IPS-18a (cell line): ENCODE results near the gene LSM12.
A peak's percentile ranks its signal among the peaks of the same experiment; 100 is the strongest.

ENCODE experiments used
- H3K27ac ChIP-seq: one replicate; pipeline ENCODE4 v1.5.1; 2013; ENCODE audit warnings: low read length
- H3K27me3 ChIP-seq: one replicate; pipeline ENCODE4 v1.6.1; 2013; ENCODE audit warnings: mild to moderate bottlenecking, low read length; ENCODE audit not compliant: control insufficient read depth, insufficient read depth
- H3K36me3 ChIP-seq: one replicate; pipeline ENCODE4 v1.6.1; 2013; ENCODE audit warnings: low read depth, low read length; ENCODE audit not compliant: control insufficient read depth
- H3K4me1 ChIP-seq: one replicate; pipeline ENCODE4 v1.6.1; 2013; ENCODE audit warnings: low read depth, low read length; ENCODE audit not compliant: control insufficient read depth
- H3K4me3 ChIP-seq: one replicate; pipeline ENCODE4 v1.5.1; 2013; ENCODE audit warnings: low read length
- H3K9ac ChIP-seq: one replicate; pipeline ENCODE4 v1.6.1; 2013; ENCODE audit warnings: mild to moderate bottlenecking, low read length, moderate library complexity
- H3K9me3 ChIP-seq: one replicate; pipeline ENCODE4 v1.6.1; 2013; ENCODE audit warnings: low read depth, low read length; ENCODE audit not compliant: control insufficient read depth

Gene LSM12

DNA sequence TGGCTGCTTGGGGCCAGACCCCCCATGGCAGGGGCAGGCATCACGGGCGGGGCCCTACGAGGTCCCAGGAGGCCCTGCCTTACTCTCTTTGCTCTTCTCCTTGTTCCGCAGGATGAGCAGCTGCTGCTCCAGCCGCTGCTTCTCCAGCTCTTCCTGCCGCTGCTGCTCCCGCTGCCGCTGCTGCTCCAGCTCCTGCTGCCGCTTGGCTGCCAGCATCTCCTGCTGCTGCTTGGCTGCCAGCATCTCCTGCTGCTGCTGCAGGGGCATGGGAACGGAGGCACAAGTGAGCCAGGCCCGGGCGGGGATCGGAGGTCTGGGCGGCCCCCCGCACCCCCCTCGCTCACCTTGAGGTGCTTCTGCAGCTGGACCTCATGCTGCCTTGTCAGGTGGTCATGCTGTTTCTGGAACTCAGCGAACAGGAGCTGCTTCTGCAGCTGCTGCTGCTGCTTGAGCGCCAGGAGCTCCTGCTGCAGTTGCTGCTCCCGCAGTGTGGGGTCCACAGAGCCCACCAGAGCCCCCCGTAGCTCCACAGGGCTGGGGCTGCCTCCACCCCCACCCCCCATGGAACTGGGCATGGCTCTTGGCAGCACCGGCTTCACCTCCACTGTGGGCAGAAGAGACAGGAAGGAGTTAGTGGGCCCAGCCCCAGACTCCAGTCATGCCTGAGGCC is 26.9 kb upstream of the LSM12 start:
- no peak overlapping the region for H3K27ac ChIP-seq
- no peaks in the 10 kb centered on the region for H3K9me3 ChIP-seq
- no peak overlapping the region for H3K4me3 ChIP-seq
- H3K4me1 ChIP-seq = peaks cover 14% of the 10 kb centered on the region
- no peaks in the 10 kb centered on the region for H3K36me3 ChIP-seq
- no peaks in the 10 kb centered on the region for H3K27me3 ChIP-seq
- no peak overlapping the region for H3K9ac ChIP-seq

DNA sequence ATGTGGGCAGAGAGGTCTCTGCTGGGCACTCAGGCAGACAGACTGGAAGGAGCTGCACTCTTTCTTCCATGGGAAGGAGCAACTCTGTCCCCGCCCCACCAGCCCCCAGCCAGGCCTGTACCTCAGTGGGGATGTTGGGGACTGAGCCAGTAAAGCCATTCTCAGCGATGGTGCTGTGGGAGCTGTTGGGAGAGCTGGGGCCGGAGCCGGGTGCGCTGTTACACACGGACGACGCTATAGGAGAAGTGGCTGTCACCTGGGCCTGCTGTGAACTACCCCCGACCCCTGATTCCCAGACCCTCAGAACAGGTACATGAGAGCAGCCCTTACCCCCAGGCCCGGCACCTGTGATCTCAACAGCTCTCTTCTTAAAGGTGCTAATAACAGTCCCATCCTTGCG is 25.6 kb upstream of the LSM12 start:
- no peak overlapping the region for H3K9ac ChIP-seq
- no peaks in the 10 kb centered on the region for H3K27me3 ChIP-seq
- H3K9me3 ChIP-seq = no peaks in the 10 kb centered on the region
- no peak overlapping the region for H3K4me3 ChIP-seq
- H3K4me1 ChIP-seq = peaks cover 19% of the 10 kb centered on the region
- no peak overlapping the region for H3K27ac ChIP-seq
- H3K36me3 ChIP-seq = no peaks in the 10 kb centered on the region

DNA sequence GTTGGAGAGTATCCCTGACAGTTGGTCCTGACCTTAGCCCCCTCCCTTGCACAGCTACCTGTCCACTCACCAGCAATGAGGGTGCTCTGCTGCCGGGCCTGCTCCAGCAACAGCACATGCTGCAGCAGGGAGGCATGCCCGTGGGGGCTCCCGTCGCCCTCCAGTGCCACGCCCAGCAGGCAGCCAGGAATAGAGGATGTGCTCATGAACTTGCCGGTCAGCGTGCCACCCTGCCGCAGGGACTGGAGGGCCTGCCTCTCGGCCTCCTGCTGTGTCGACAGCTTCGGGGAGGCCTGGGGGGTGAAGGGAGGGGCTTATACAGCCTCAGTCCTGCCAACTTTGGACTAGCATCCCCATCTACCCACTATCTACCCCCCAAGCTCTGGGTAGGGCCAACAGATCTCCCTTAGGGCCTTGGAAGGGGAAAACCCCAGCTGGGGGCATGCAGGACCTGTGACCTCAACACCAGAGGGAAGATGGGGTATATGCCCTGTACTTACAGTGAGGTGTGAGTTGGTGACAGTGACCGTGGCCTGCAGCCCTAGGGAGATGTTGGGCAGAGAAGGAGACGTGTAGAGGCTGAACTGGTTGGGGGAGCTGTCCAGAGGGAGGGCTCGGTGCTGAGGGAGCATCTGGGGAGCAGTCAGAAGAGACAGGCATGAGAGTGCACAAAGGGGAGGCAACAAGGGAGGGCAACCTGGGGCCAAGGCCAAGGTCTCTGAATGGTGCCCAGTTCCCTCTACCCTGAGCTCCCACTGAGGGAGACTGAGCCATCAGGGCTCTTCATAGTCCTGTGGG is 24.9 kb upstream of the LSM12 start:
- Histone ChIP-seq H3K9me3 (no peaks in the 10 kb centered on the region), H3K9ac (no peak overlapping the region), H3K27me3 (no peaks in the 10 kb centered on the region), H3K4me3 (no peak overlapping the region), H3K4me1 (peaks cover 21% of the 10 kb centered on the region), H3K27ac (no peak overlapping the region), H3K36me3 (no peaks in the 10 kb centered on the region)

DNA sequence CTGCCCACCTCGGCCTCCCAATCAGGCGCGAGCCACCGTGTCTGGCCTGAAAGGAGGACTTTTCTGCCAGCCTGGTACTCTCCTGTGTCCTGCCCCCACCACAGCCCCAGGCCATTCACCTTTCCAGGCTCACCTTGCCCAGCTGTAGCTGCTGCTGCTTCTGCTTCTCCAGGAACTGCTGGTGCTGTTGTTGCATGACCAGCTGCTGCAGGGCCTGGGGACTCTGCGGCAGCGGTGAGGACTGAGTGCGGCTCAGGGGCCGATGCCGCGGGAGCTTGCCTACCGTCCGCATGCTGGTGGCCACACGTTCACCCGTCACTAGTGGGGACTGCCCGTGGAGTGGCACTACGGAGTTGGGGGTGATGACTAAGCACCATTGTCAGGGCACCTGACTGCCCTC is 21.8 kb upstream of the LSM12 start:
- Histone ChIP-seq H3K9me3 (no peaks in the 10 kb centered on the region), H3K27me3 (no peaks in the 10 kb centered on the region), H3K36me3 (no peaks in the 10 kb centered on the region), H3K27ac (no peak overlapping the region), H3K9ac (no peak overlapping the region), H3K4me1 (peaks cover 17% of the 10 kb centered on the region), H3K4me3 (no peak overlapping the region)

DNA sequence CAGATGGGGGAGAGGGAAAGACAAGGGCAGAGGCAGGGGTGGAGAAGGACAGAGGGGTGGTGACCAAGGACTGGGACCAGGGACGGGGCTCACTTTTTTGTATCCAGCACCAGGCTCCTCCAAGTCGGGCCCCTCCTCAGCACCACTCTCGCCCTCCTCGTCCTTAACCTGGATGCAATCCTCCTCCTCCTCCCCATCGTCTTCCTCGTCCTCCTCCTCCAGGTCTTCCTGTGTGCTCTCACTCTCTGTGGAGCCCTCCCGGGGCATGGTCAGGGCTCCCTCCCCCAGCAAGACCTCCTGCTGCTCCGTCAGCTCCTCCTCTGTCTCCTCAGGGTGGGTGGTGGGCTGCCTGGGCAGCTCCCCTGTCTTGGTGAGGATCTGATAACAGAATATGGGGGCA is 20.8 kb upstream of the LSM12 start:
- Histone ChIP-seq H3K9ac (peak overlapping the region; percentile 19), H3K9me3 (no peaks in the 10 kb centered on the region), H3K4me1 (peaks cover 17% of the 10 kb centered on the region), H3K27ac (peak overlapping the region; percentile 25), H3K27me3 (no peaks in the 10 kb centered on the region), H3K36me3 (peaks cover 1% of the 10 kb centered on the region), H3K4me3 (peak overlapping the region; percentile 54)

DNA sequence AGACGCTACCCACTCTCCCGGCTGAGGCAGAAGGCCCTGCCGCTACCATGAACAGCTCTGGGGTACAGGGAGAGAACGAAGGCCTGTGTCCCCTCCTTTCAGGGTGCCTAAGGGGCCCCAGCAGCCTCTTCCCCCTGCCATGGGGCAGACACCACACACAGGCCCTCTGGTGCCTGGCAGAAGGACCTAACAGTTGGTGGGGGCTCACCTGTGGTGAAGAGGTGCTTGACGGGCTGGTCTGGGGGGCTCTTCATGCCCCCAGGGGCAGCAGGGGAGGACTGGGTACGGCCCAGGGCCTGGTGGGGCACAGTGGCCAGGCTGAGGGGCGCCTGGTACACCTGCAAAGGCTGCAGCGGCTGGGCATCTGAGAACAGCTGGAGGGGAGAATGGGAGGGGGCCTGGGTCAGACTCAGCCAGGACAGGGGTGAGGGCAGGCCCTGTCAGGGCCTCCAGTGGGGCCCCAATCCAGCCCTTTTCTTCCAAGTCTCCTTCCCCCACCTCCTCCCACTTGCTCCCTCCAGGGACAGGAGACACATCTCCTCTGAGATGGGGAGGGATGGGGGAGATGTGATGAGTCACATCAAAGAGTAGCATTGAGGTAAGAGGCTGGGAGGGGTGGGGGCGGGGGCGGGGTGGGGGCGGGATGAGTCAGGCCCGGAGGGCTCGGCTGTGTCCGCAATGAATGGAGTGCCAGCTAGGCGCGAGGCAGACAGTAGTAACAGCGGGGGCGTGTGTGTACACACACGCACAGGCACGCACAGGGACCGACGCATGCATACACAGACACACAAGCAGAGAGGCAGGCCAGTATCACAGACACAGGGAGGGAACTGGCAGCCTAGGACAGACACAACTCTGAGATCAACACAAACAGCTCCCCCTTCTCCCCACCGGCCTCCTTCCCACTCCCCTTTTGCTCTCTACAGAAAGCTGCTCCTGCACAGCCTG is 20.2 kb upstream of the LSM12 start:
- no peaks in the 10 kb centered on the region for H3K27me3 ChIP-seq
- H3K27ac ChIP-seq = peak overlapping the region; percentile 25
- H3K4me3 ChIP-seq = peak overlapping the region; percentile 54
- H3K36me3 ChIP-seq = peaks cover 5% of the 10 kb centered on the region
- peak overlapping the region; percentile 19 for H3K9ac ChIP-seq
- H3K9me3 ChIP-seq = no peaks in the 10 kb centered on the region
- H3K4me1 ChIP-seq = peaks cover 17% of the 10 kb centered on the region

DNA sequence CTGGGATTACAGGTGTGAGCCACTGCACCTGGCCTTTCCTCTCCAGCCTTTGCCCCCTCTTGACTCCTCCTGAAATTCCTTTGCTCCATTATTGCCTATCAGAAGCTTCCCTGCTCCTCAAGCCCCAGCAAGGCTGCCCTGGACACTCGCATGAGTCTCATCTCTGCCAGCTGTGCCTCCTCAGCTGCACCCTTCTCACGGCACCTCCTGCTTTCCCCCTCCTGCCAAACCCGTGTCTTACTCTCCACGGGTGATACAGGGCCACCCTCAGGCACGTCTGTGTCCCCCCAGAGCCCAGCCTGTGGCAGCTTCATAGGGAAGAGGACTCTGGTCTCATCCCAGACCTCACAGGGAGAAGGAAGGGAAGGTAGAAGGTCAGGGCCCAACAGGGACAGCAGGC is 19.4 kb upstream of the LSM12 start:
- no peak overlapping the region for H3K9ac ChIP-seq
- peaks cover 17% of the 10 kb centered on the region for H3K4me1 ChIP-seq
- H3K9me3 ChIP-seq = no peaks in the 10 kb centered on the region

DNA sequence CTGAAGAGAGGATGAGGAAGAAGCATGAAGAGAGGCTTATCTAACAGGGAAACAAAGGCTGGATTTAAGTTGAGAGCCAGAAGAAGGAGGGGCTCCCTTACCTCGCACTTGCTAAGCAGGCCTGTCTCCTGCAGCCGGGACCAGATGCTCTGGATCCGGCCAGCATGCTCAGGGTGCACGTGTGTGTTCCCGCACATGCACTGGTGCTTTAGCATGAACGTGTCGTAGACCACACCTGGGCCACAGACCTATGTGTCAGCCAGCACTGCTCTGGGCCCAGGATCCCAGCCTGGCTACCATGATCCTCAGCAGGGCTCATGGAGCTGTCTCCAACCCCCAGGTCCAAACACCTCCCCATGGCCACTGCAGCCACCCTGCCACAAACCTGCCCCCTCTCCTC is 18.4 kb upstream of the LSM12 start:
- peaks cover 8% of the 10 kb centered on the region for H3K36me3 ChIP-seq
- H3K9ac ChIP-seq = no peak overlapping the region
- no peak overlapping the region for H3K4me3 ChIP-seq
- H3K9me3 ChIP-seq = no peaks in the 10 kb centered on the region
- no peak overlapping the region for H3K27ac ChIP-seq
- peaks cover 17% of the 10 kb centered on the region for H3K4me1 ChIP-seq
- no peaks in the 10 kb centered on the region for H3K27me3 ChIP-seq

More for the DNA sequence above, 19.4 kb upstream of the LSM12 start:
- no peak overlapping the region for H3K4me3 ChIP-seq
- H3K27me3 ChIP-seq = no peaks in the 10 kb centered on the region
- no peak overlapping the region for H3K27ac ChIP-seq
- H3K36me3 ChIP-seq = peaks cover 6% of the 10 kb centered on the region

DNA sequence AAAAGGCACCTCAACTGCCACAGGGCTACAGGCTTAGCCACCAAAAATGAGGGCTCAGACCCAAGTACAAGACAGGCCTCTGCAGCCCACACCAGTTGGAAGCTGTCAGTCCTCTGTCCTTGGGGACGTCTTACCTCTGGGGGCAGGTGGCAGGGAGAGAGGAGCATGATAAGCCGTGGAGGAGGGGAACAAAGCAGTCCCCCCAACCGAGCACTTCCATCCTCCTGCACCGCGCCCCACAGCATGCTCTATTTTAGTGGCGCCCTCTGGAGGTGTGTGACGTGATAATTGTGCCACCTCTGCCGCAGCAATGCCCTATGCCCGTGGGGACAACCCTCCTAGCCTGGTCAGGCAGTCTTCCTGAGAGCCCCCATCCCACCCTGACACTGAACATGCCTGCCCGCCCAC is 17.7 kb upstream of the LSM12 start:
- Histone ChIP-seq H3K36me3 (peaks cover 8% of the 10 kb centered on the region), H3K4me1 (peaks cover 17% of the 10 kb centered on the region), H3K9ac (no peak overlapping the region)

DNA sequence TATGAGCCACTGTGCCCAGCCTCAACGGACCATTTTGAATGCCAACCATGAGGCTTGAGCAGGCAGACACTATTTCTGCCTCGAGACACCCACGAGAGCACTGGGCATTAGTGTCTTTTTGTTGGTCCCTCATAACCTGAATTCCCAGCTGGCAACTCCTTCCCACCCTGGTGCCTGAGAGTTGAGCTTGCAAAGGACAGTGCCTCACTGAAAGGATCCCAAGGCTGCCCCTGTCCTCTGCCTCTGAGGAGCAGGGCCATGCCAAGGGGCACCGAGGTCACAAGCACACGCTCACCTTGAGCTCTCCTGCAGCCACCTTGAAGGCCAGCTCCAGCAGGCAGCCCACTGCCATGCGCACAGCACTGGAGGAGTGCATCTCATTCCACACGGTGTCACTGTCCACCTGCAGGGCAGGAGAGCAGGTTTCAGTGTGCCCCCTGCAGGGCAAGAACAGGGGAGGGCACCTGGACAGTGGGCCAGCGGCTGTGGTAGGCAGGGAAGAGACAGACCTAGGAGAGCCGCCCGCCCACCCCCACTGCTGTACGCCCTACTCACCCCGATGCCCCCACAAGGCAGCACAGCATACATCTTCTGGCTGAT is 16.9 kb upstream of the LSM12 start:
- H3K4me1 ChIP-seq = peaks cover 17% of the 10 kb centered on the region
- no peak overlapping the region for H3K27ac ChIP-seq
- no peak overlapping the region for H3K4me3 ChIP-seq
- H3K9me3 ChIP-seq = no peaks in the 10 kb centered on the region
- no peaks in the 10 kb centered on the region for H3K27me3 ChIP-seq
- H3K9ac ChIP-seq = no peak overlapping the region
- H3K36me3 ChIP-seq = peaks cover 14% of the 10 kb centered on the region

More for the DNA sequence above, 17.7 kb upstream of the LSM12 start:
- no peaks in the 10 kb centered on the region for H3K9me3 ChIP-seq
- no peak overlapping the region for H3K4me3 ChIP-seq
- H3K27ac ChIP-seq = no peak overlapping the region
- no peaks in the 10 kb centered on the region for H3K27me3 ChIP-seq
